Measurements from ENCODE around the gene VMP1.
"Not testable (repeated sequence)": the region's sequence is repeated elsewhere in the genome, so short reads cannot be mapped to it uniquely, and the experiment has no call there.

Gene VMP1

GRCh38 chr17:59841882-59842263 is 134.4 kb downstream of the VMP1 start:
- H3K9me3 Mint-ChIP-seq, H3K27me3 Mint-ChIP-seq, DNase-seq: not testable (repeated sequence)
- Mint-ChIP-seq H3K36me3 (peaks cover 54% of the 10 kb centered on the region), H3K4me1 (peaks cover 58% of the 10 kb centered on the region), H3K4me3 (peak overlapping the region; percentile 97), H3K27ac (peak overlapping the region; percentile 99)
- CTCF ChIA-PET, result interaction anchor here (1.8 kb wide), 1 partner anchor 88 kb away, joined by 7 read pairs; no protein-coding TSS in a partner anchor

GRCh38 chr17:59842901-59843652 is 135.6 kb downstream of the VMP1 start:
- Mint-ChIP-seq H3K4me3 (peak overlapping the region; percentile 97), H3K27me3 (no peaks in the 10 kb centered on the region), H3K27ac (peak overlapping the region; percentile 99), H3K9me3 (no peaks in the 10 kb centered on the region), H3K4me1 (peaks cover 61% of the 10 kb centered on the region), H3K36me3 (peaks cover 52% of the 10 kb centered on the region)
- CTCF ChIA-PET, result interaction anchor here (1.0 to 1.8 kb wide), 2 partner anchors 79 to 89 kb away, joined by 4 to 7 read pairs; no protein-coding TSS in a partner anchor
- peak; percentile 39 for DNase-seq

- H3K36me3 Mint-ChIP-seq, result peaks cover 34% of the 10 kb centered on the region
- CTCF ChIA-PET, result interaction anchor here (0.6 to 10.2 kb wide), 2 partner anchors 37 to 92 kb away, joined by 3 to 81 read pairs; no protein-coding TSS in a partner anchor
- DNase-seq, result no peak
Observed at GRCh38 chr17:59844884-59845594, 137.6 kb downstream of the VMP1 start.

GRCh38 chr17:59845595-59846393 is 138.3 kb downstream of the VMP1 start:
- peaks cover 26% of the 10 kb centered on the region for H3K36me3 Mint-ChIP-seq
- H3K27ac Mint-ChIP-seq, result peak overlapping the region; percentile 78
- H3K4me3 Mint-ChIP-seq, result peak overlapping the region; percentile 10
- CTCF ChIA-PET, result interaction anchor here (0.6 to 10.2 kb wide), 3 partner anchors 19 to 93 kb away, joined by 3 to 81 read pairs (median 3); no protein-coding TSS in a partner anchor
- no peaks in the 10 kb centered on the region for H3K9me3 Mint-ChIP-seq
- peaks cover 80% of the 10 kb centered on the region for H3K4me1 Mint-ChIP-seq
- no peak for DNase-seq
- H3K27me3 Mint-ChIP-seq, result no peaks in the 10 kb centered on the region

More at GRCh38 chr17:59844884-59845594, 137.6 kb downstream of the VMP1 start:
- Mint-ChIP-seq H3K4me3 (peak overlapping the region; percentile 10), H3K4me1 (peaks cover 78% of the 10 kb centered on the region), H3K27me3 (no peaks in the 10 kb centered on the region), H3K27ac (peak overlapping the region; percentile 78), H3K9me3 (no peaks in the 10 kb centered on the region)

GRCh38 chr17:59846394-59847165 is 139.1 kb downstream of the VMP1 start:
- H3K4me1 Mint-ChIP-seq, result peaks cover 80% of the 10 kb centered on the region
- peaks cover 18% of the 10 kb centered on the region for H3K36me3 Mint-ChIP-seq
- H3K4me3 Mint-ChIP-seq, result peak overlapping the region; percentile 3
- DNase-seq, result no peak
- CTCF ChIA-PET, result interaction anchor here (1.0 to 10.2 kb wide), 2 partner anchors 62 to 94 kb away, joined by 3 to 81 read pairs; no protein-coding TSS in a partner anchor
- H3K27ac Mint-ChIP-seq, result peak overlapping the region; percentile 78
- no peaks in the 10 kb centered on the region for H3K9me3 Mint-ChIP-seq
- H3K27me3 Mint-ChIP-seq, result no peaks in the 10 kb centered on the region

GRCh38 chr17:59848385-59848668 is 140.9 kb downstream of the VMP1 start:
- peak overlapping the region; percentile 80 for H3K27ac Mint-ChIP-seq
- no peak for DNase-seq
- H3K27me3 Mint-ChIP-seq, result no peaks in the 10 kb centered on the region
- CTCF ChIA-PET, result interaction anchor here (0.6 to 10.2 kb wide), 6 partner anchors 11 to 226 kb away, joined by 3 to 81 read pairs (median 7); no protein-coding TSS in a partner anchor
- peaks cover 6% of the 10 kb centered on the region for H3K36me3 Mint-ChIP-seq
- no peak overlapping the region for H3K4me3 Mint-ChIP-seq
- no peaks in the 10 kb centered on the region for H3K9me3 Mint-ChIP-seq
- H3K4me1 Mint-ChIP-seq, result peaks cover 82% of the 10 kb centered on the region

- CTCF ChIA-PET, result interaction anchor here (0.6 to 10.2 kb wide), 7 partner anchors 10 to 226 kb away, joined by 3 to 81 read pairs (median 7); no protein-coding TSS in a partner anchor
- no peaks in the 10 kb centered on the region for H3K9me3 Mint-ChIP-seq
- H3K27me3 Mint-ChIP-seq, result no peaks in the 10 kb centered on the region
- DNase-seq, result peak; percentile 64
- peaks cover 82% of the 10 kb centered on the region for H3K4me1 Mint-ChIP-seq
- H3K27ac Mint-ChIP-seq, result peak overlapping the region; percentile 80
- H3K36me3 Mint-ChIP-seq, result peaks cover 5% of the 10 kb centered on the region
- H3K4me3 Mint-ChIP-seq, result no peak overlapping the region
Observed at GRCh38 chr17:59848778-59849177, 141.3 kb downstream of the VMP1 start.

- peaks cover 69% of the 10 kb centered on the region for H3K4me1 Mint-ChIP-seq
- CTCF ChIA-PET, result interaction anchor here (0.6 to 10.2 kb wide), 4 partner anchors 9 to 103 kb away, joined by 5 to 81 read pairs (median 11); no protein-coding TSS in a partner anchor
- not testable (repeated sequence) for DNase-seq, H3K9me3 Mint-ChIP-seq, H3K27me3 Mint-ChIP-seq, H3K4me3 Mint-ChIP-seq, H3K36me3 Mint-ChIP-seq, H3K27ac Mint-ChIP-seq
Observed at GRCh38 chr17:59850311-59850710, 142.9 kb downstream of the VMP1 start.

- DNase-seq, result no peak
- CTCF ChIA-PET, result interaction anchor here (10.2 kb wide), 1 partner anchor 99 kb away, joined by 81 read pairs; no protein-coding TSS in a partner anchor
- H3K27me3 Mint-ChIP-seq, result no peaks in the 10 kb centered on the region
- H3K4me3 Mint-ChIP-seq, result no peak overlapping the region
- H3K4me1 Mint-ChIP-seq, result peaks cover 59% of the 10 kb centered on the region
- H3K9me3 Mint-ChIP-seq, result no peaks in the 10 kb centered on the region
- H3K27ac Mint-ChIP-seq, result peak overlapping the region; percentile 80
- H3K36me3 Mint-ChIP-seq, result peaks cover 5% of the 10 kb centered on the region
Observed at GRCh38 chr17:59851439-59852375, 144.3 kb downstream of the VMP1 start.

- peak overlapping the region; percentile 80 for H3K27ac Mint-ChIP-seq
- not testable (repeated sequence) for H3K9me3 Mint-ChIP-seq, H3K36me3 Mint-ChIP-seq, H3K4me3 Mint-ChIP-seq, H3K27me3 Mint-ChIP-seq, DNase-seq
- CTCF ChIA-PET, result interaction anchor here (1.0 to 10.2 kb wide), 9 partner anchors 25 to 107 kb away, joined by 3 to 81 read pairs (median 5); partner anchors contain the start of genes RPS6KB1 and TUBD1
- H3K4me1 Mint-ChIP-seq, result peaks cover 55% of the 10 kb centered on the region
Observed at GRCh38 chr17:59852847-59853167, 145.4 kb downstream of the VMP1 start.

- Mint-ChIP-seq H3K36me3 (peaks cover 6% of the 10 kb centered on the region), H3K4me1 (peaks cover 53% of the 10 kb centered on the region), H3K27me3 (no peaks in the 10 kb centered on the region), H3K4me3 (no peak overlapping the region), H3K27ac (peak overlapping the region; percentile 80), H3K9me3 (no peaks in the 10 kb centered on the region)
- peak; percentile 77 for DNase-seq
- CTCF ChIA-PET, result interaction anchor here (0.9 to 10.2 kb wide), 12 partner anchors 26 to 108 kb away, joined by 3 to 81 read pairs (median 4); partner anchors contain the start of genes RPS6KB1 and TUBD1
Observed at GRCh38 chr17:59853168-59853918, 145.9 kb downstream of the VMP1 start.

Measured in activated naive CD4-positive, alpha-beta T cell treated with anti-CD3 and anti-CD28 coated beads, Interleukin-2, amount 10 ng/mL, durations not matched to agents 7 days and 5 days (primary cell).